Large intestine (tissue), 3 donors: ENCODE data around the gene RAI1. TPM values are rescaled to one million over a fixed set of nuclear protein-coding genes. Genes with fewer than 3 reads are reported as not detected.

Experiments
- DNase-seq, 2 donors: peaks; one replicate each; pipeline versions ENCODE4 v3.0.0 to v3.0.0-alpha.2; 2013
- H3K27ac ChIP-seq: one replicate; pipeline ENCODE4 v1.5.1; 2013; ENCODE audit warnings: low read length
- H3K27me3 ChIP-seq: 2 replicates; pipeline ENCODE4 v1.6.1; 2013; ENCODE audit warnings: low read length; ENCODE audit not compliant: control insufficient read depth, insufficient read depth
- H3K36me3 ChIP-seq: 2 replicates; pipeline ENCODE4 v1.6.1; 2013; ENCODE audit warnings: low read length; ENCODE audit not compliant: control insufficient read depth, insufficient read depth
- H3K4me1 ChIP-seq: one replicate; pipeline ENCODE4 v1.6.1; 2013; ENCODE audit warnings: low read length; ENCODE audit not compliant: control insufficient read depth, insufficient read depth
- H3K4me3 ChIP-seq: one replicate; pipeline ENCODE4 v1.5.1; 2013; ENCODE audit warnings: low read length
- H3K9me3 ChIP-seq: one replicate; pipeline ENCODE4 v1.6.1; 2013; ENCODE audit warnings: mild to moderate bottlenecking, low read depth, low read length, moderate library complexity; ENCODE audit not compliant: control insufficient read depth
- WGBS: methylation state at CpG from one replicate; pipeline ENCODE4 v1.1.5; 2013; ENCODE audit warnings: low lambda C conversion rate; ENCODE audit not compliant: insufficient coverage; 5-methylcytosine and 5-hydroxymethylcytosine counted together
- polyA plus RNA-seq: library from polyadenylated mRNA; unstranded; fragments of 120-200 nt; gene quantifications from one replicate; pipeline ENCODE4 v1.2.1, GENCODE V29; 2013

RAI1 gene
- polyA plus RNA-seq, 1 donor = 26.2 TPM

GRCh38 chr17:17719199-17719940 is 38.1 kb downstream of the RAI1 start:
- 80% methylated on average over 1 of the region's 6 CpGs for WGBS
- Histone ChIP-seq H3K27me3 (peaks cover 14% of the 10 kb centered on the region), H3K4me3 (no peak overlapping the region), H3K36me3 (peaks cover 9% of the 10 kb centered on the region), H3K9me3 (peaks cover 3% of the 10 kb centered on the region), H3K27ac (no peak overlapping the region), H3K4me1 (peaks cover 17% of the 10 kb centered on the region)
- DNase-seq = no peak

- no peak overlapping the region for H3K4me3 ChIP-seq
- no peak for DNase-seq
- no peak overlapping the region for H3K27ac ChIP-seq
- WGBS = no CpG with 5 or more reads among the region's 3 CpGs
- H3K36me3 ChIP-seq = peaks cover 9% of the 10 kb centered on the region
- peaks cover 18% of the 10 kb centered on the region for H3K4me1 ChIP-seq
- peaks cover 15% of the 10 kb centered on the region for H3K27me3 ChIP-seq
- H3K9me3 ChIP-seq = peaks cover 3% of the 10 kb centered on the region
Observed at GRCh38 chr17:17719966-17720543, 38.8 kb downstream of the RAI1 start.

- no CpG with 5 or more reads among the region's 2 CpGs for WGBS
- Histone ChIP-seq H3K9me3 (peaks cover 3% of the 10 kb centered on the region), H3K27ac (no peak overlapping the region), H3K27me3 (peaks cover 15% of the 10 kb centered on the region), H3K4me3 (no peak overlapping the region), H3K4me1 (peaks cover 18% of the 10 kb centered on the region), H3K36me3 (peaks cover 7% of the 10 kb centered on the region)
- DNase-seq = no peak
Observed at GRCh38 chr17:17721140-17721668, 39.9 kb downstream of the RAI1 start.

GRCh38 chr17:17722081-17722905 is 41.0 kb downstream of the RAI1 start:
- WGBS = no CpG with 5 or more reads among the region's 68 CpGs
- peaks cover 3% of the 10 kb centered on the region for H3K9me3 ChIP-seq

GRCh38 chr17:17722906-17723353 is 41.7 kb downstream of the RAI1 start:
- H3K4me1 ChIP-seq = peaks cover 10% of the 10 kb centered on the region
- peaks cover 15% of the 10 kb centered on the region for H3K27me3 ChIP-seq
- peak overlapping the region; percentile 50 for H3K27ac ChIP-seq
- peaks cover 14% of the 10 kb centered on the region for H3K36me3 ChIP-seq
- peak overlapping the region; percentile 53 for H3K4me3 ChIP-seq
- WGBS = no CpG with 5 or more reads among the region's 23 CpGs
- DNase-seq = no peak
- H3K9me3 ChIP-seq = peaks cover 3% of the 10 kb centered on the region

More at GRCh38 chr17:17722081-17722905, 41.0 kb downstream of the RAI1 start:
- Histone ChIP-seq H3K27ac (peak overlapping the region; percentile 3), H3K4me1 (peaks cover 10% of the 10 kb centered on the region), H3K27me3 (peaks cover 15% of the 10 kb centered on the region), H3K36me3 (peaks cover 9% of the 10 kb centered on the region), H3K4me3 (peak overlapping the region; percentile 53)
- no peak for DNase-seq

- peaks cover 14% of the 10 kb centered on the region for H3K36me3 ChIP-seq
- H3K27ac ChIP-seq = peak overlapping the region; percentile 66
- peaks cover 3% of the 10 kb centered on the region for H3K9me3 ChIP-seq
- DNase-seq = peak in 1 of 2 donors; percentile 67
- peaks cover 10% of the 10 kb centered on the region for H3K4me1 ChIP-seq
- H3K4me3 ChIP-seq = peak overlapping the region; percentile 53
- WGBS = no CpG with 5 or more reads among the region's 103 CpGs
- peaks cover 15% of the 10 kb centered on the region for H3K27me3 ChIP-seq
Observed at GRCh38 chr17:17723354-17724261, 42.4 kb downstream of the RAI1 start.

- Histone ChIP-seq H3K9me3 (peaks cover 3% of the 10 kb centered on the region), H3K27ac (peak overlapping the region; percentile 45), H3K4me1 (peaks cover 10% of the 10 kb centered on the region), H3K4me3 (peak overlapping the region; percentile 49), H3K27me3 (peaks cover 15% of the 10 kb centered on the region), H3K36me3 (peaks cover 20% of the 10 kb centered on the region)
- WGBS = no CpG with 5 or more reads among the region's 53 CpGs
- no peak for DNase-seq
Observed at GRCh38 chr17:17724307-17725010, 43.2 kb downstream of the RAI1 start.

- Histone ChIP-seq H3K9me3 (peaks cover 3% of the 10 kb centered on the region), H3K27me3 (peaks cover 15% of the 10 kb centered on the region), H3K27ac (no peak overlapping the region), H3K4me1 (peaks cover 10% of the 10 kb centered on the region), H3K4me3 (peak overlapping the region; percentile 49), H3K36me3 (peaks cover 16% of the 10 kb centered on the region)
- WGBS = no CpG with 5 or more reads among the region's 36 CpGs
- DNase-seq = no peak
Observed at GRCh38 chr17:17725011-17725751, 43.9 kb downstream of the RAI1 start.
